Right ventricle myocardium superior (tissue), 1 donor: ENCODE measurements around the gene C7orf33. TPM values are rescaled to one million over a fixed set of nuclear protein-coding genes. Genes with fewer than 3 reads are reported as not detected.
A peak's percentile ranks its signal among the peaks of the same experiment; 100 is the strongest.
"Not testable (repeated sequence)": the region's sequence is repeated elsewhere in the genome, so short reads cannot be mapped to it uniquely, and the experiment has no call there.

ENCODE experiments used
- ATAC-seq: fragments of 200-7000 bp; cut with Tn5 transposase; one replicate; pipeline ENCODE4 v1.9.1; 2020; ENCODE audit warnings: mild to moderate bottlenecking; ENCODE audit not compliant: poor library complexity
- DNase-seq: peaks from one replicate; pipeline ENCODE4 v3.0.0-alpha.2; 2020
- intact Hi-C: fragments of 100-400 bp; cut with DNase I; formaldehyde crosslinking; loops from one replicate; pipeline ENCODE4 v1.11.2; 2022
- total RNA-seq: library from RNA; stranded (reverse); fragmentation: NEBNext Ultra II Directional; extraction: Animal tissue kit (Norgen Biotek cat#: 25700); gene quantifications from one replicate; pipeline ENCODE4 v1.2.1, GENCODE V29; 2021
- donor health status: DM: no; HTN: yes; CAD: no; lungs with severe emphysema.

The C7orf33 gene
- total RNA-seq, 1 donor from 2014 or later: not detected

GRCh38 chr7:148573581-148573980 lies 17.0 kb upstream of the C7orf33 start:
- not testable (repeated sequence) for ATAC-seq, DNase-seq
- intact Hi-C loops: loop anchor here (10.0 kb wide), 1 partner anchor 391 kb away; no protein-coding TSS in a partner anchor

GRCh38 chr7:148575640-148576411 lies 14.7 kb upstream of the C7orf33 start:
- peak; percentile 80 for DNase-seq
- intact Hi-C loops: loop anchor here (10.0 kb wide), 1 partner anchor 389 kb away; no protein-coding TSS in a partner anchor

DNA sequence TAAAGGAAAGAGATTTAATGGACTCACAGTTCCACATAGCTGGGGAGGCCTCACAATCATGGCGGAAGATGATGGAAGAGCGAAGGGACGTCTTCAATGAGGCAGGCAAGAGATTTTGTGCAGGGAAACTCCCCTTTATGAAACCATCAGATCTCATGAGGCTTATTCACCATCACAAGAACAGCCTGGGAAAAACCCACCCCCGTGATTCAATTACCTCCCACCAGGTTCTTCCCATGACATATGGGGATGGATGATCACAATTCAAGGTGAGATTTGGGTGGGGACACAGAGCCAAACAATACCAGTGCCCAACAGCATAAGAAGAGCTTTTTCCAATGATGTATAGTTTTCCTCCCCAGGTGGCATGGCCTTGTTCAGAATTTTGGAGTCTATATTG lies 11.2 kb upstream of the C7orf33 start:
- DNase-seq: no peak
- intact Hi-C loops: loop anchor here (10.0 kb wide), 1 partner anchor 385 kb away; no protein-coding TSS in a partner anchor
- no peak for ATAC-seq

More at GRCh38 chr7:148575640-148576411, 14.7 kb upstream of the C7orf33 start:
- peak; percentile 78 for ATAC-seq

DNA sequence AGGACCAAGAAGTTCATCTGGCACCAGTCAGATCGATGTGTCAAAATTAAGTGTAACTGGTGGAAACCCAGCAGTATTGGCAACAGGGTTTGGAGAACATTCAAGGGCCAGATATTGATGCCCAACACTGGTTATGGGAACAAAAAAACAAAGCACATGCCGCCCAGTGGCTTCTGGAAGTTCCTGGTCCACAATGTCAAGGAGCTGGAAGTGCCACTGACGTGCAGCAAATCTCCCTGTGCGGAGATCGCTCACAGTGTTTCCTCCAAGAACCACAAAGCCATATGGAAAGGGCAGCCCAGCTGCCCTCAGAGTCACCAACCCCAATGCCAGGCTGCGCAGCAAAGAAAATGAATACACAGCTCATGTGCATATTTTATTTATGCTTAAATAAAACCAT lies 10.1 kb upstream of the C7orf33 start:
- ATAC-seq (no peak), DNase-seq (no peak)
- intact Hi-C loops: no loop called here

DNA sequence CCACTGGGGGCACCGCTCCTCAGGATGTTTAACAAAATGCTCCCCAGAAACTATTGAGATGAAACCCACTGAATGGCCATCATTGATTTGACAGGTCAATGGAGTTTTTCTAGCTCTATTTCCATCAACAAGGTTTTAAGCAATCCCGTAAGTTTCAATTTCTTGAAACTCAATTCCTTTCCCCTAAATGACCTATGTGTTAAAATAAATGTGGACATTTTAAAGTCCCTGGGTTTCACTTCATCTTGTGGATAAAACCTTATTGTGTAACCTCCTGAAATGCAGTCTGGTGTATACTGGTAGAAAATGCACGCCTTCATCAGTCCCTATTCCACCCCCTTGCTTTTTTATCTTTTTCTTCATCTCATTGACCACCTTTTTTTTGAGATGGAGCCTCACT lies 8.9 kb upstream of the C7orf33 start:
- DNase-seq: no peak
- ATAC-seq: no peak
- intact Hi-C loops: no loop called here

DNA sequence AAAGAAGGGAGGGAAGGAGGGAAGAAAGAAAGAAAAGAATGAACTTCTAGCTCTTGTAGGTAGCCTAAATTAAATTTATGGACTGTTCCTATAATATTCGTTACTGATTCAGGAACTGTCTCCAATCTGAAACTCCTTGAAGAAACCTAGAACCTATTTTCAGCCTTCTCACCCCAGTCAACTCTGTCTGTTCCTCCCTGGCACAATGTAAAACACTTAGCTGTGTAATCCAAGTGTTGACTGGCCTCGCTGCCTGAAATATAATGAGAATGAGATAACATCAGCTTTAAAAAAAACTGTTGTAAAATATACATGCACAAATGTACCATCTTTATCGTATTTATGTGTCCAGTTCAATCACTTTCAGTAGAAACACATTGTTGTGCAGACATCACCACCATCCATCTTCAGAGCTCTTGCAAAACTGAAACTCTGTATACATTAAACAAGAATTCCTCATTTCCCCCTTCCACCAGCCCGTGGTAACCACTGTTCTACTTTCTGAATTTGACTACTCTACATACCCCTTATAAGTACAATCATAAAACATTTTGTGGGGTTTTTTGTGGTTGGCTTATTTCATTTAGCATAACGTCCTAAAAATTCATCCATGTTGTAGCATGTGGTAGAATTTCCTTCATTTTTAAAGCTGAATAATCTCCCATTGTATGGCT lies 6.3 kb upstream of the C7orf33 start:
- intact Hi-C loops: no loop called here
- ATAC-seq (no peak), DNase-seq (no peak)

DNA sequence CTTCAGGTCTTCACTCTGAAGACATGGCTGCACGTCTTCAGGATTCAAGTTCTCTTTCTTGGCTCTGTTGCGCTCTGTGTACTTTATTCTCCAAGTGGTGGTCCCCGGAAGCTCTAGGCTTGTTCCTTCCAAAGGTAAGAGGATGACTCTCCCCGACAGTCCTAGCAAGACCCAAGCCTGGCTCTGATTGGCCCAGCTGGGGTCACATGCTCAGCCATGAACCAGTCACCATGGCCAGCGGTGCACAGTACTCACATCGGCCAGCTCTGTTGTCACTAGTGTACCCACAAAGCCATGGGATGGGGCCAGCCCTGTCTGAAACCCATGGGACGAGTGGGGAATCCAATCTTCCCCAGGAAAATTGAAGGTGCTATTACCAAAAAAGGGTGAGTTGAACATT lies 5.2 kb upstream of the C7orf33 start:
- DNase-seq (no peak), ATAC-seq (no peak)
- intact Hi-C loops: no loop called here

DNA sequence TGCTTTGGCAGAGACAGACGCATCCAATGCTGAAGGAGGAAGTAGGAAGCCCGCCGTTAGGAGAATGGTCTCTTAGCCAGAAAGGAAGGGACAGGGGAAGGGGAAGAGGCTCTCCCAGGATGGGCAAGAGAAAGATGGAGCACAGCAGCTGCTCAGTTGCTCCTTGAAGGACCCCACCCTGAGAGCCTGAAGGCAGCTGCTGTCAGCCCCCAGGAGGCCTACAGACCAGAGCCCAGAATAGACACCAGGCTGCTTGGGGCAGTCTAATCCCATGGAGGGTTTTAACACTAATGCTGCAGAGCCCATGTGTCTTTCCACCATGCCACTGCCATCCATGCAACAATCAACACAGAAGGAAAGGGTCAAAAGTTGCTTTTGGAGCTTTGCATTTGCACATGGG lies 3.5 kb upstream of the C7orf33 start:
- intact Hi-C loops: no loop called here
- DNase-seq: no peak
- ATAC-seq: no peak

GRCh38 chr7:148588168-148588567 lies 2.4 kb upstream of the C7orf33 start:
- no peak for ATAC-seq
- DNase-seq: no peak
- intact Hi-C loops: no loop called here

- DNase-seq: no peak
- intact Hi-C loops: no loop called here
- ATAC-seq: no peak
These were observed 1.9 kb upstream of the C7orf33 start for GRCh38 chr7:148588670-148589131.

- no peak for DNase-seq
- intact Hi-C loops: no loop called here
- no peak for ATAC-seq
These were observed 926 bp upstream of the C7orf33 start for GRCh38 chr7:148589640-148590039.

- intact Hi-C loops, DNase-seq, ATAC-seq: not testable (repeated sequence)
These were observed 5.8 kb downstream of the C7orf33 start for GRCh38 chr7:148596354-148596753.

GRCh38 chr7:148598351-148598750 lies 7.8 kb downstream of the C7orf33 start:
- intact Hi-C loops: no loop called here
- DNase-seq (no peak), ATAC-seq (no peak)

GRCh38 chr7:148605350-148605749 lies 14.8 kb downstream of the C7orf33 start:
- DNase-seq (no peak), ATAC-seq (no peak)
- intact Hi-C loops: no loop called here

GRCh38 chr7:148607151-148607661 lies 16.6 kb downstream of the C7orf33 start:
- no peak for DNase-seq
- intact Hi-C loops: no loop called here

GRCh38 chr7:148609045-148609725 lies 18.6 kb downstream of the C7orf33 start:
- intact Hi-C loops: no loop called here
- DNase-seq: no peak
- ATAC-seq: no peak

More at GRCh38 chr7:148607151-148607661, 16.6 kb downstream of the C7orf33 start:
- ATAC-seq: no peak

- DNase-seq (no peak), ATAC-seq (no peak)
- intact Hi-C loops: no loop called here
These were observed 21.1 kb downstream of the C7orf33 start for GRCh38 chr7:148611692-148612091.

DNA sequence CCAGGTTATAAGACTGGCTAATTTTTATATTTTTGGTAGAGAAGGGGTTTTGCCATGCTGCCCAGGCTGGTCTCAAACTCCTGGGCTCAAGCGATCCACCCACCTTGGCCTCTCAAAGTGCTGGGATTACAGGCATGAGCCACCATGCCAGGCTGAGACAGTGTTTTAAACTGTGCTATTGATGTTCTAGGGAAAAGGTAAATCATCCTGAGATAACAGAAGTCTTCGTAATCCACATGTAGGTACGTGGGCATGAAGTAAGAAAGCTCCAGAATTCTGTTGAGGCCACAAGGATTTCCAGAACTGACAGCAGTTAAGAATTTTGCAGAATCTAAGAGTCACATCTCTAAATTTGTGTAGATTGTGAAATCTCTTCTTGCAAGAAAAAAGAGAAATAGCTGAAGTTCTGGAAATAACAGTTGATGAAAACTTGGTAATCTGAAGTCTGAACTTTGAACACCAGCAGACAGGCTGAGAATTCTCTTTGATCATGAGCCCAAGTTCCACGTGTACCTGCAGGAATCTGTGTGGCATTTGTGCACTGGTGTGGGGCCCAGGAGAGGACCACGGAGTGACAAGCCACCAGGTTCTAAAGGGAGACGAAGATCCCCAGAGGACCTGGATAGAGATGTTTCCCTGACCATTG lies 24.6 kb downstream of the C7orf33 start:
- no peak for ATAC-seq

More for the DNA sequence above, 24.6 kb downstream of the C7orf33 start:
- no peak for DNase-seq
- intact Hi-C loops: no loop called here
